Suprapubic skin (tissue), 4 donors: ENCODE data around the gene TF.

Experiments
- CTCF ChIP-seq, 2 donors: fragments of 200-600 bp in 1 of 2; fragments of 450-650 bp in 1 of 2; sonication (generic) in 1 of 2; IDR thresholded peaks; one replicate each; pipeline ENCODE4 v1.5.1; 2016 to 2019; ENCODE audit warnings: antibody characterized with exemption in 2 of 2, mild to moderate bottlenecking in 1 of 2, moderate library complexity in 1 of 2
- POLR2A ChIP-seq, 2 donors: fragments of 450-650 bp; IDR thresholded peaks; one replicate each; pipeline ENCODE4 v1.6.1; 2017; ENCODE audit warnings: antibody characterized with exemption in 2 of 2, mild to moderate bottlenecking in 2 of 2, moderate library complexity in 2 of 2
- POLR2AphosphoS5 ChIP-seq, 3 donors: sonication (generic); formaldehyde crosslinking; IDR thresholded peaks; one replicate each; pipeline ENCODE4 v1.6.1; 2017; ENCODE audit warnings: antibody characterized with exemption in 3 of 3

GRCh38 chr3:133706033-133706432 lies 40.2 kb upstream of the TF start:
- TF ChIP-seq POLR2A (IDR thresholded peaks at IDR 0.05) (no peak), CTCF (IDR thresholded peaks at IDR 0.05) (no peak), POLR2AphosphoS5 (IDR thresholded peaks at IDR 0.05) (no peak)
